NCI-H1930 (cell line): Measurements from ENCODE around the gene RHOA.
A peak's percentile ranks its signal among the peaks of the same experiment; 100 is the strongest.
"Not testable (repeated sequence)": the region's sequence is repeated elsewhere in the genome, so short reads cannot be mapped to it uniquely, and the experiment has no call there.

Experiments used
- DNase-seq, 2 experiments: peaks; one replicate each; lab custom pipeline; 2025; lab: John Stamatoyannopoulos, UW

Gene RHOA

GRCh38 chr3:49362561-49362960 lies 49.2 kb downstream of the RHOA start:
- DNase-seq = no peak

GRCh38 chr3:49359623-49360022 lies 52.2 kb downstream of the RHOA start:
- no peak for DNase-seq

- DNase-seq = no peak
Measured at GRCh38 chr3:49358884-49359225, 52.9 kb downstream of the RHOA start.

DNA sequence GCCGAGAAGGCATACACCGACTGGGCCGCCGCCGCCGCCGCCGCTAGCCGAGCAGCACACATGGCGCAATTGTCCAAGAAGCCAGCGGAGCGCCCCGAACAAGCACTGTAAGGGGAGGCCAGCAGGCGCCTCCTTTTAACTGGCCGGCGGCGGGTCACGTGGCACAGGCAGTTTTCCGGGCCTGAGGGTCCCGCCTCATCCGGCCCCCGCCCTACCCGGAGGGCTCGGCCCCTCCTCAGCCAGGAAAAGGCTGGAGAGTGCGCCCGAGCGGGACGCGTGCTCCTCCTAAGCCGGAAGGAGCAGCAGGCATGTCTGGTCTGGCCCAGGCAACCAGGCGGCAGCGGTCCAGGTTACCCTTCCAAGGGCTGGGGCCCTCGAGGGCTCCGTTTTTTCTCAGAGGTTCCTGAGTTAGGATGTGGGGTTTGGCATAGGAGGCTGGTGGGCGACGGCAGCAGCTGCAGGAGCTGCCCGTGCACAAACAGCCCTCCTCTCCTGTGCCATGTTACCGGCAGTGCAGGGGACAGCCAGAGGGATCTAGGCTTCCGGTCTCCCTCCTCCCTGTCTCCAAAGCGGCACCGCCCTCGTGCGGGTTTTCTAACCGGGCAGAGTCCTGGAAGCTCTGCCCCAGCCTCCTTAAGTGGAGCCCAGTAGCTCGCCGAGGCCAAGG lies 53.4 kb downstream of the RHOA start, which contains the start of gene GPX1:
Gene GPX1, minus strand, starts transcription at position 137 of the 667 bp plus-strand sequence. Its CDS starts 75 bp downstream, at position 62.
- DNase-seq = peak; percentile 77 to 84

DNA sequence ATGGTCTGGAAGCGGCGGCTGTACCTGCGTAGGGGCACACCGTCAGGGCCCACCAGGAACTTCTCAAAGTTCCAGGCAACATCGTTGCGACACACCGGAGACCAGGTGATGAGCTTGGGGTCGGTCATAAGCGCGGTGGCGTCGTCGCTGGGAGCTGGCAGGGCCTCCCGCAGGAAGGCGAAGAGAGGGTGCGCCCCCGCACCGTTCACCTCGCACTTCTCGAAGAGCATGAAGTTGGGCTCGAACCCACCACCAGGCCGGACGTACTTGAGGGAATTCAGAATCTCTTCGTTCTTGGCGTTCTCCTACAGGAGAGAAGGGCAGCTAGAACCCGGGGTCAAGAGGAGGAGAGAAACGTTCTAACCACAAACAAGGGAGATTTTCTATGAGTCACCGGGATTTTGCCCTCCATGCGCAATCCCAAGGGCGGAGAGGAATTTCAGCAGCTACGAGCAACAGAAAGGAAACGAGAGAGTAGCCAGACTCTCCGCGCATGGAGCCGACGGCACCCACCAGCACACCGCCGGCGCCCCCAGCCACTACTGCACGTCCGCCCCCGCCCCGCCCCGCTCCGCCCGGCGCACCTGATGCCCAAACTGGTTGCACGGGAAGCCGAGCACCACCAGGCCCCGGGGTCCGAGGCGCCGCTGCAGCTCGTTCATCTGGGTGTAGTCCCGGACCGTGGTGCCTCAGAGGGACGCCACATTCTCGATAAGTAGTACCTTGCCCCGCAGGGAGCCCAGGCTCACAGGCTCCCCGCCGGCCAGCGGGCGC lies 54.1 kb downstream of the RHOA start:
- not testable (repeated sequence) for DNase-seq

DNA sequence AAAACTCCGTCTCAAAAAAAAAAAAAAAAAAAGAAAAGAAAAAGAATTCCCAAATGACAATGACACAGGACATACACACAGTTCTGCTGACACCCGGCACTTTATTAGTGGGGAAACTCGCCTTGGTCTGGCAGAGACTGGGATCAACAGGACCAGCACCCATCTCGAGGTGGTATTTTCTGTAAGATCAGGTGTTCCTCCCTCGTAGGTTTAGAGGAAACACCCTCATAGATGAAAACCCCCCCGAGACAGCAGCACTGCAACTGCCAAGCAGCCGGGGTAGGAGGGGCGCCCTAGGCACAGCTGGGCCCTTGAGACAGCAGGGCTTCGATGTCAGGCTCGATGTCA lies 54.7 kb downstream of the RHOA start:
- not testable (repeated sequence) for DNase-seq

- no peak for DNase-seq
Measured at GRCh38 chr3:49352890-49353421, 58.8 kb downstream of the RHOA start.

- no peak for DNase-seq
Measured at GRCh38 chr3:49352281-49352680, 59.5 kb downstream of the RHOA start.

- DNase-seq = no peak
Measured at GRCh38 chr3:49351521-49352011, 60.2 kb downstream of the RHOA start.

GRCh38 chr3:49349348-49350114 lies 62.2 kb downstream of the RHOA start:
- no peak for DNase-seq

DNA sequence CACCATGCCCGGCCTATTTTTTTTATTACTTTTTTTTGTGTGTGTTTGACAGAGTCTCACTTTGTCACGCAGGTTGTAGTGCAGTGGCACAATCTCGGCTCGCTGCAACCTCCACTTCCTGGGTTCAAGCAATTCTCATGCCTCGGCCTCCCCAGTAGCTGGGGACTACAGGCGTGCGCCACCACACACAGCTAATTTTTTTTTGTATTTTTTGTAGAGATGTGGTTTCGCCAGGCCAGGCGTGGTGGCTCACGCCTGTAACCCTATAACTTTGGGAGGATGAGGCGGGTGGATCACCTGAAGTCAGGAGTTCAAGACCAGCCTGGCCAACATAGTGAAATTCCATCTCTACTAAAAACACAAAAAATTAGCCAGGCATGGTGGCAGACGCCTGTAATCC lies 63.4 kb downstream of the RHOA start:
- DNase-seq = not testable (repeated sequence)

DNA sequence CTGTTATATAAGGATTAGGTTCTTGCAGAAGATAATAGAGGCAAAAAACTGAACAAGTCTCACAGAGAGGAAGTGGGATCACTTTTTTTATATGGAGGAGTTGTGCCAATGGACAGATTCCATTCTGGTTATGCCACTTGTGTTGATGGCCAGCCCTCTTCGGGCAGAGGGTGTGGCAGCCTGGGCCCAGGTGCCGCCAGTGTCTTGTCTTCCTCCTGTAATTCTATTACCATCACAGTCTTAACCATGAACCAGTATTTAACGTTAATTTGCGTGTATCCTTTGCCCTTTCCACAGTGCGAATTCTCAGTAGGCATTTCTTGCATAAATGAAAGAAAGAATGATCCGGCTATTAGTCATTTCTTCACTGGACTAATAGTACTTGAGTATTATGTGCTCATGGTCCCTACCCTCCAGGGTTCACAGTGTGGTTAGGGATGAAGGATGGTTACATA lies 65.0 kb downstream of the RHOA start:
- DNase-seq = no peak

DNA sequence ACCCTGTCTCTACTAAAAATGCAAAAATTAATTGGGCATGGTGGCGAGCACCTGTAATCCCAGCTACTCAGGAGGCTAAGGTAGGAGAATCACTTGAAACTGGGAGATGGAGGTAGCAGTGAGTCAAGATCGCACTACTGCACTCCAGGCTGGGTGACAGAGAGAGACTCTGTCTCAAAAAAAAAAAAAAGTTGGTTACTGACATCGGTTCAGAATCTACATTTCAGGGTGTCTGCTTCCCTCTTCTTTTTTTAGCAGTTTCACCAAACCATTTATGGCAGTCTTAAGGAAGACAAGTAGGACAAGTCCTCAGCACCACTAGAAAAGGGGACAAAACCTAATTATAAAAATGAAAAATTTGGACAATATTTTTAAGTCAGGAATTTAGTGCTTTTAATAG lies 68.6 kb downstream of the RHOA start:
- DNase-seq = no peak

DNA sequence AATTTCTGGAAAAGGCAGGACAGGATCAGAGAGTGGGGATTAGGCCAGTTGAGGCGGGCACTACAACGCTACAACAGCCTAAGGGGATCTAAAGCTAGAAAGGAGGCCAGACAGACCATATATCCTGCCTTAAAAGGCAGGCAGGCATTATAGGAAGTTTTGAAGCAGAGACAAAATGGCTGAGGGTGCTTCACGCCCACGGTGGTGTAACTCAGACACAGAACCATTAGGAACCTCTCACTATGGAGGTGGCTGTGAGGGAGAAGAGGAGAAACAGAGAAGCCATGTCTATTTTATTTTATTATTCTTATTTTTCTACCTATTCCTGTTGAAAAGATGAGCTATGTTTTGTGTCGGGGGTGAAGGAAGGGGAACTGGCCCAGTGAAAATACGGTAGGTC lies 69.8 kb downstream of the RHOA start:
- DNase-seq = no peak

DNA sequence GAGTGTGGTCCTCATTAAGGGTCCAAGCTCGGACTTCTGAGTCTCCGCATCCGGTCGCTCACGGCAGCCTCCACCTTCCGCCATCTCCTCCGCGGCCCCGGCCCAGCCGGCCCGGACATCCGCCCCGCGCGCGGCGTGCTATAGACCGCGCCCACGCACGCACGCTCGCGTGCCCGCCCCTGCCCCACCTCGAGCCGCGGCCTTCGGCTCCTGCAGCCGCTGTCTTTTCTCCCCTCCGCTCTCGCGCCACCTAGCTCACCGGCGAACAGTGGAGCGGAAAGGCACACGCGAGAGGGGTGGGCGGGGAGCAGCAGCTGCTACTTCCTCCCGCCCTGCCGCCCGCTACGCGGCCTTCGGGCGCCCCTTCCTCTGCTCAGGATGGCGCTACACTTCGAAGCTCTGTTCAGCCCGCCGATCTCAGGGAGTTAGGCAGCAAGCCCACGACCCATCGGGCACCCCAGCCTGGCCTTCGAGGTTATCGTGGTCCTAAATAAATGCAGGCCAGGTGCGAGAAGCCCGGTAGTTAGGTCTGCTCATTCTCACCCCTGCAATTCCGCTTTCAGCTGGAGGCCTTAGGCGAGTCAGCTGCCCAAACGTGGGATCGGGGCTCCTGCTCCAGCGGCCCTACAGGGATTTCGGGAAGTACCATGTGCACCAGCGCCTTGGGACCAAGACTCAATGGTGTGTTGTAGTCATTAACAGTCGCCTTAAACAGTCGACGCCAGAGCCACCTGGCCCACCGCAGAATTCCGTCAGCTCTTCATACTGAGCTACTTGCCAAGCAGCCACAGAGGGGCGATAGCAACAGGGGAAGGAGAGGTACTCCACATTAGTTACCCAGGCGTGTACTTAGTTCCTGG lies 71.6 kb downstream of the RHOA start, which contains the start of gene USP4:
Gene USP4, minus strand, starts transcription at position 113 of the 860 bp plus-strand sequence. Its CDS starts 29 bp downstream, at position 84.
- DNase-seq = peak; percentile 77 to 83

GRCh38 chr3:49339581-49339940 lies 72.2 kb downstream of the RHOA start:
- no peak for DNase-seq

DNA sequence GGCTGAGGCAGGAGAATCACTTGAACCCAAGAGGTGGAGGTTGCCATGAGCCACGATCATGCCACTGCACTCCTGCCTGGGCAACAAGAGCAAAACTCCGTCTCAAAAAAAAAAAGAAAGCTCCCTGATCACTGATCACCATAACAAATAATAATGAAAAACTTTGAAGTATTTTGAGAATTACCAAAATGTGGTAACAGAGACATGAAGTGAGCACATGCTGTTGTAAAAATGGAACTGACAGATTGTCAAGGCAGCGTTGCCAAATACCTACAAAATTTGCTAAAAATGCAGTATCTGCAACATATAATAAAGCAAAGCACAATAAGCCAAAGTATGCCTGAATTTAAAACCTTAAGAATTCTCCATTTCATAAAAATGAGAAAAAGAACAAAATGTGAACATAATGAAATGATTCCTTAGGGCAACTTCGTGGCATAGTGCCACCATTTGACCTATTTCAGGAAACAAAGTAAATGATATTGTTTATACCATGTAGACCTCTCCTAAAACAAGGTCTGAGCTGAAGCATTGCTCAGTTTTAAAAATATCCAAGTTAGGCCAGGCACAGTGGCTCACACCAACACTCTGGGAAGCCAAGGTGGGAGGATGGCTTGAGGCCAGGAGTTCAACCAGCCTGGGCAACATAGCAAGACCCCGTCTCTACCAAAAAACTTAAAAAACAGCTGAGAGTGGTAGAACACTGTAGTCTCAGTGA lies 77.7 kb downstream of the RHOA start:
- DNase-seq = no peak

- no peak for DNase-seq
Measured at GRCh38 chr3:49333091-49333490, 78.7 kb downstream of the RHOA start.

DNA sequence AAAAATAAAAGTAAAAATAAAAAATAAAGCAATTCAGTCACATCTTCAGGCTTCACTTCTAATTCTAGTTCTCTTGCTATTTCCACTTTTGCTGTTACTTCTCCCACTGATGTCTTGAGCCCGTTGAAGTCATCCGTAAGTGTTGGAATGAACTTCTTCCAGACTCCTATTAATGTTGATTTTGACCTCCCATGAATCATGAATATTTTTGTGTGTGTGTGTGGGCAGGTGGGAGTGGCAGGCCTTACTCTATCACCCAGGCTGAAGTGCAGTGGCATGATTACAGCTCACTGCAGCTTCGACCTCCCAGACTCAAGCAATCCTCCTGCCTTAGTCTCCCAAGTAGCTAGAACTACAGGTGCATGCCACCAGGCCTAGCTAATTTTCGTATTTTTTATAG lies 82.6 kb downstream of the RHOA start:
- DNase-seq = no peak

DNA sequence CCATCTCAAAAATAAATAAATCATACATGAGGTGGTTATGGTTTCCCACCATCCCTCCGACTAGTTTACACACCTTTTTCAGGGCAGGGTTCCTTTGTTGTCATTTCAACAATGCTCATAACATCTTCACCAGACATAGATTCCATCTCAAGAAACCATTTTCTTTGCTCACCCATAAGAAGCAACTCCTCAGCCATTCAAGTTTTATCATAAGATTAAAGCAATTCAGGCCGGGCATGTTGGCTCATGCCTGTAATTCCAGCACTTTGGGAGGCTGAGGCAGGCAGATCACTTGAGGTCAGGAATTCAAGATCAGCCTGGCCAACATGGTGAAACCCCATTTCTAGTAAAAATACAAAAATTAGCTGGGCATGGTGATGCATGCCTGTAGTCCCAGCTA lies 83.4 kb downstream of the RHOA start:
- DNase-seq = not testable (repeated sequence)

DNA sequence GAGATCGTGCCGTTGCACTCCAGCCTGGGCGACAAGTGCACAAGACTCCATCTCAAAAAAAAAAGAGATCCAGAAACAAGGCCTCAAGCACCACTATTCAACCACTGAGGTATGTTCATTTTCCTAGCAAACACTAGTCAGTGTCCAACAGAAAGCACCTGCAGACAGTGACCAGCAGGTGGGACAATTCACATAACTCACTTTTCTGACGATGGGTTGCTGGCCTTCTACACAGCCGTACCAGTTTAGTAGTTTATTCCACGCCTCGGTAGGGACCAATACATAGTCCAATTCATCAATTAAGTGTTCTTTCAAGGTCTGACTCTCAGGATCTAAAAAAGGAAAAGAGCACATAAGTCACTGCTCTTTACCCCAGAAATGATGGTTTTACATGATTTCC lies 84.3 kb downstream of the RHOA start:
- DNase-seq = no peak
